H1 (cell line): ENCODE data around the gene TAF6. TPM values are rescaled to one million over a fixed set of nuclear protein-coding genes. Genes with fewer than 3 reads are reported as not detected.

Experiments used
- CTCF ChIA-PET: fragments of 300-600 bp; sonication (Branson Sonifier 250); formaldehyde crosslinking; loops from one replicate; lab custom pipeline; 2021; ENCODE audit not compliant: partially characterized antibody; lab: Charles Lee
- POLR2A ChIA-PET: fragments of 300-600 bp; sonication (Branson Sonifier 250); formaldehyde crosslinking; loops from one replicate; lab custom pipeline; 2021; ENCODE audit warnings: inconsistent platforms; ENCODE audit not compliant: partially characterized antibody; lab: Charles Lee
- DNase-seq, 2 experiments: peaks; one replicate each; pipeline versions ENCODE4 v3.0.0 to v3.0.0-alpha.2; 2010 to 2022; ENCODE audit warnings: low spot score in 2 of 2, low read depth in 1 of 2, mixed read lengths in 1 of 2
- FAIRE-seq: peaks from 2 replicates; lab custom pipeline; 2011; peaks lifted over from hg19 to GRCh38; lab: Jason Lieb, UNC
- H2AFZ ChIP-seq: 2 replicates; pipeline ENCODE4 v1.8.1; 2012; ENCODE audit warnings: low read length, inconsistent platforms
- H2AK5ac ChIP-seq: 2 replicates; pipeline ENCODE4 v1.6.1; 2013; ENCODE audit warnings: low read depth, low read length
- H2BK120ac ChIP-seq: replicated peaks from 2 replicates; pipeline ENCODE3; 2013; ENCODE audit warnings: low read depth, low read length, inconsistent platforms
- H2BK12ac ChIP-seq: 2 replicates; pipeline ENCODE4 v1.6.1; 2013; ENCODE audit warnings: low read depth, low read length
- H2BK15ac ChIP-seq: 2 replicates; pipeline ENCODE4 v1.6.1; 2013; ENCODE audit warnings: low read length
- H2BK20ac ChIP-seq: 2 replicates; pipeline ENCODE4 v1.6.1; 2013; ENCODE audit warnings: low read length
- H2BK5ac ChIP-seq: 2 replicates; pipeline ENCODE4 v1.6.1; 2013; ENCODE audit warnings: low read depth, low read length
- H3K14ac ChIP-seq: 2 replicates; pipeline ENCODE4 v1.6.1; 2013; ENCODE audit warnings: inconsistent platforms; ENCODE audit not compliant: insufficient read length
- H3K18ac ChIP-seq: 2 replicates; pipeline ENCODE4 v1.6.1; 2013; ENCODE audit warnings: low read length; ENCODE audit errors: extremely low read depth
- H3K23ac ChIP-seq: 2 replicates; pipeline ENCODE4 v1.6.1; 2013; ENCODE audit warnings: inconsistent platforms; ENCODE audit not compliant: insufficient read length
- H3K23me2 ChIP-seq: 2 replicates; pipeline ENCODE4 v1.6.1; 2013; ENCODE audit warnings: low read depth, low read length
- H3K27ac ChIP-seq: 2 replicates; pipeline ENCODE4 v1.6.1; 2011; ENCODE audit warnings: low read depth, low read length, inconsistent platforms
- H3K27me3 ChIP-seq, 4 experiments: replicated peaks in 1 of 4; 1 replicate in 1 of 4; 2 replicates in 3 of 4; pipeline versions ENCODE4 v1.6.1 to v1.8.1; 2011 to 2013; ENCODE audit warnings: low read length in 3 of 4, mild to moderate bottlenecking in 3 of 4, inconsistent platforms in 2 of 4, mixed read lengths in 2 of 4, moderate library complexity in 1 of 4; ENCODE audit not compliant: control insufficient read depth in 3 of 4, insufficient read depth in 3 of 4; ENCODE audit errors: extremely low read depth in 1 of 4
- H3K36me3 ChIP-seq, 4 experiments: 2 replicates each; pipeline versions ENCODE4 v1.6.1 to v1.8.1; 2011 to 2013; ENCODE audit warnings: mild to moderate bottlenecking in 4 of 4, low read length in 3 of 4, moderate library complexity in 2 of 4, control low read depth in 1 of 4, inconsistent platforms in 1 of 4; ENCODE audit not compliant: insufficient read depth in 4 of 4, control insufficient read depth in 2 of 4
- H3K4ac ChIP-seq: replicated peaks from 2 replicates; pipeline ENCODE3; 2013; ENCODE audit warnings: low read length, low read depth, mixed read lengths, inconsistent platforms; ENCODE audit not compliant: insufficient read length
- H3K4me1 ChIP-seq, 4 experiments: replicated peaks in 1 of 4; 1 replicate in 1 of 4; 2 replicates in 3 of 4; pipeline versions ENCODE4 v1.6.1 to v1.8.1; 2011 to 2013; ENCODE audit warnings: low read length in 3 of 4, inconsistent platforms in 2 of 4, mixed read lengths in 1 of 4; ENCODE audit not compliant: insufficient read depth in 4 of 4, control insufficient read depth in 3 of 4
- H3K4me2 ChIP-seq, 2 experiments: 2 replicates each; pipeline versions ENCODE4 v1.6.1 to v1.8.1; 2011 to 2013; ENCODE audit warnings: low read depth in 2 of 2, low read length in 2 of 2, control low read depth in 1 of 2, inconsistent platforms in 1 of 2, mild to moderate bottlenecking in 1 of 2; ENCODE audit not compliant: insufficient read depth in 1 of 2
- H3K4me3 ChIP-seq, 4 experiments: fragments of 200-600, 300-600 bp in 1 of 4; sonication (generic), shearing (Covaris generic), sonication (Bioruptor Twin) in 1 of 4; 2 replicates each; pipeline versions ENCODE4 v1.5.1 to v1.8.1; 2011 to 2016; ENCODE audit warnings: low read length in 4 of 4, low read depth in 3 of 4, control low read depth in 2 of 4, inconsistent platforms in 2 of 4, mild to moderate bottlenecking in 2 of 4, mixed read lengths in 1 of 4, moderate library complexity in 1 of 4; ENCODE audit not compliant: insufficient read depth in 2 of 4; ENCODE audit errors: extremely low read depth in 1 of 4
- H3K56ac ChIP-seq: replicated peaks from 2 replicates; pipeline ENCODE3; 2013; ENCODE audit warnings: low read depth, mild to moderate bottlenecking, mixed read lengths, low read length, inconsistent platforms; ENCODE audit not compliant: insufficient read length
- H3K79me1 ChIP-seq: 2 replicates; pipeline ENCODE4 v1.6.1; 2013; ENCODE audit warnings: low read depth, low read length, control low read depth
- H3K79me2 ChIP-seq, 2 experiments: 2 replicates each; pipeline versions ENCODE4 v1.6.1 to v1.8.1; 2012 to 2013; ENCODE audit warnings: low read length in 2 of 2, mild to moderate bottlenecking in 2 of 2, inconsistent platforms in 1 of 2; ENCODE audit not compliant: insufficient read depth in 2 of 2, control insufficient read depth in 1 of 2
- H3K9ac ChIP-seq, 4 experiments: replicated peaks in 1 of 4; 1 replicate in 1 of 4; 2 replicates in 3 of 4; pipeline versions ENCODE4 v1.6.1 to v1.8.1; 2011 to 2013; ENCODE audit warnings: low read depth in 3 of 4, low read length in 3 of 4, control low read depth in 2 of 4, mild to moderate bottlenecking in 2 of 4, moderate library complexity in 2 of 4, inconsistent platforms in 1 of 4; ENCODE audit errors: extremely low read depth in 1 of 4
- H3K9me3 ChIP-seq, 2 experiments: 2 replicates each; pipeline versions ENCODE4 v1.6.1 to v1.8.1; 2012 to 2013; ENCODE audit warnings: mild to moderate bottlenecking in 2 of 2, moderate library complexity in 2 of 2, control low read depth in 1 of 2, inconsistent platforms in 1 of 2, low read depth in 1 of 2, low read length in 1 of 2, mixed read lengths in 1 of 2; ENCODE audit not compliant: insufficient read depth in 2 of 2
- H4K20me1 ChIP-seq, 2 experiments: replicated peaks in 1 of 2; 2 replicates each; pipeline versions ENCODE3 to v1.8.1; 2011 to 2013; ENCODE audit warnings: inconsistent platforms in 2 of 2, low read length in 2 of 2, mild to moderate bottlenecking in 1 of 2; ENCODE audit not compliant: insufficient read depth in 2 of 2, control insufficient read depth in 1 of 2
- H4K5ac ChIP-seq: 2 replicates; pipeline ENCODE4 v1.6.1; 2013; ENCODE audit warnings: low read length, low read depth, mixed read lengths, inconsistent platforms; ENCODE audit not compliant: insufficient read length
- H4K8ac ChIP-seq: 2 replicates; pipeline ENCODE4 v1.8.0; 2013; ENCODE audit warnings: mild to moderate bottlenecking, moderate library complexity, low read length, inconsistent platforms; ENCODE audit not compliant: insufficient read depth; ENCODE audit errors: extremely low read depth
- H4K91ac ChIP-seq: replicated peaks from 2 replicates; pipeline ENCODE3; 2013; ENCODE audit warnings: low read length, mixed read lengths, inconsistent platforms; ENCODE audit not compliant: insufficient read length
- POLR2A ChIP-seq, 2 experiments: IDR thresholded peaks; 1 replicate in 1 of 2; 2 replicates in 1 of 2; pipeline ENCODE4 v1.6.1; 2011; ENCODE audit warnings: low read depth in 2 of 2, low read length in 2 of 2, mild to moderate bottlenecking in 2 of 2; ENCODE audit errors: control extremely low read depth in 1 of 2
- POLR2AphosphoS5 ChIP-seq: IDR thresholded peaks from 2 replicates; pipeline ENCODE4 v1.6.1; 2011; ENCODE audit warnings: low read depth, low read length
- SP1 ChIP-seq: IDR thresholded peaks from 2 replicates; pipeline ENCODE4 v1.6.1; 2011; ENCODE audit warnings: low read depth, low read length
- WGBS, 2 experiments: shearing (Covaris generic) in 1 of 2; methylation state at CpG; one replicate each; pipeline versions ENCODE4 v1.1.6 to v1.1.7; 2013 to 2015; ENCODE audit warnings: low lambda C conversion rate in 2 of 2, mixed read lengths in 2 of 2, inconsistent platforms in 1 of 2, low coverage in 1 of 2, missing lambda C conversion rate in 1 of 2; ENCODE audit not compliant: insufficient replicate concordance in 2 of 2, insufficient coverage in 1 of 2, insufficient read length in 1 of 2; ENCODE audit errors: extremely low coverage in 1 of 2, missing lambda C conversion rate in 1 of 2; 5-methylcytosine and 5-hydroxymethylcytosine counted together
- polyA plus RNA-seq, 7 experiments: library from polyadenylated mRNA; depleted of rRNA in 3 of 7; stranded (reverse) in 5 of 7; unstranded in 2 of 7; fragments of >200 nt in 5 of 7; fragments of 200-250 nt in 2 of 7; gene quantifications; 1 replicate in 5 of 7; 2 replicates in 1 of 7; 4 replicates in 1 of 7; pipeline versions ENCODE4 v1.2.1 to v1.2.3, GENCODE V29; 2011 to 2013; ENCODE audit warnings: missing spikeins in 2 of 7, mixed read lengths in 2 of 7
- total RNA-seq: library from RNA; stranded (reverse); fragmentation: NEBNext Ultra II Directional; extraction: Animal tissue kit (Norgen Biotek cat#: 25700); gene quantifications from 2 replicates; pipeline ENCODE4 v1.2.1, GENCODE V29; 2021
- TF ChIP-seq, protein P1 (sequence below): IDR thresholded peaks from 2 replicates; pipeline ENCODE4 v1.6.1; 2012; ENCODE audit warnings: inconsistent platforms

TAF6 gene
- total and polyA plus RNA-seq, 2 of the 8 experiments (the other 6 are each of a cell fraction or from before 2014, with no cell fraction given), result 66.7 to 101 TPM

DNA sequence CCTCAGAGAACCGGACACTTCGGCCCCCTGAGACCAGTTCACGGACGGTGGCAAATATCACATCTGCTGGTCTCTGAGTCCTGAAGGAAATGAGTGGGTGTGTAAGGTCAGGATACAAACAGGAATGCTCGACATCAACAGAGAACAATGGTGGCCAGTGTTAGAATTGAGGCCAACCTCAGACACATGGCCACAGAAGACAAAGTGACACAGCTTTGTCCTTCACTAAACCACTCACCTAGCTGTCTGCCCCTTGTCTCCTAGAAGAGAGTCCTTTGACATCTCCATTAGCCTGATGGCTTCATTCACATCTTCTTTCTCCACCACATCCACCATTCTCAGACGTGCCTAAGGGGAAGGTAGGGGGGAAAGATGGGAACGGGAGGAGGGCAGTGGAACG, 26.1 kb downstream of the TAF6 start:
- H3K23ac ChIP-seq, result no peak overlapping the region
- WGBS, 2 experiments, result 94% methylated on average over 8 of the region's 8 CpGs; no CpG with 5 or more reads in 1 of the 2 experiments
- H3K4me1 ChIP-seq, result no peaks in the 10 kb centered on the region; a peak in 1 of 7 replicates
- H2BK120ac ChIP-seq, result no peak overlapping the region
- no peak overlapping the region for H2AFZ ChIP-seq
- H3K9me3 ChIP-seq, result no peaks in the 10 kb centered on the region
- no peak overlapping the region for H3K4me2 ChIP-seq
- no peak for DNase-seq
- peaks cover 4% of the 10 kb centered on the region; the same call in 1 of the 2 replicates for H3K23me2 ChIP-seq
- ChIA-PET POLR2A (interaction anchor here (0.9 to 19.5 kb wide), 16 partner anchors 9 to 401 kb away, joined by 3 to 722 read pairs (median 4); partner anchors contain the start of genes AP4M1, COPS6, LAMTOR4 and MCM7), CTCF (interaction anchor here (1.3 kb wide), 1 partner anchor 30 kb away, joined by 4 read pairs; no protein-coding TSS in a partner anchor)
- peaks cover 24 to 33% of the 10 kb centered on the region in 2 experiments for H4K20me1 ChIP-seq
- H3K27ac ChIP-seq, result no peak overlapping the region
- H3K9ac ChIP-seq, result no peak overlapping the region
- no peak overlapping the region for H3K18ac ChIP-seq
- H3K79me1 ChIP-seq, result peaks cover 13% of the 10 kb centered on the region
- H3K14ac ChIP-seq, result no peak overlapping the region
- no peak overlapping the region for H3K56ac ChIP-seq
- no peak overlapping the region for H2BK15ac ChIP-seq
- no peak overlapping the region; the same call in 1 of the 2 replicates for H2BK5ac ChIP-seq
- H4K8ac ChIP-seq, result no peak overlapping the region
- TF ChIP-seq POLR2A (IDR thresholded peaks at IDR 0.05; ENCODE audit: control extremely low read depth in 1 of 2, low read depth in 2 of 2, low read length in 2 of 2) (peak; percentile 57 to 80), SP1 (0 out of 2 replicates have a peak, but pooled peaks have one; percentile 10), POLR2AphosphoS5 (peak; percentile 84)
- TF ChIP-seq, protein P1, sequence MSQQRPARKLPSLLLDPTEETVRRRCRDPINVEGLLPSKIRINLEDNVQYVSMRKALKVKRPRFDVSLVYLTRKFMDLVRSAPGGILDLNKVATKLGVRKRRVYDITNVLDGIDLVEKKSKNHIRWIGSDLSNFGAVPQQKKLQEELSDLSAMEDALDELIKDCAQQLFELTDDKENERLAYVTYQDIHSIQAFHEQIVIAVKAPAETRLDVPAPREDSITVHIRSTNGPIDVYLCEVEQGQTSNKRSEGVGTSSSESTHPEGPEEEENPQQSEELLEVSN, result no peak
- H4K5ac ChIP-seq, result no peak overlapping the region
- H3K36me3 ChIP-seq, result peaks cover 66 to 77% (median 70%) of the 10 kb centered on the region in 4 experiments
- FAIRE-seq, result no peak
- H2BK12ac ChIP-seq, result no peak overlapping the region
- no peak overlapping the region for H2BK20ac ChIP-seq
- no peak overlapping the region for H3K4me3 ChIP-seq
- no peak overlapping the region for H3K4ac ChIP-seq
- H2AK5ac ChIP-seq, result no peak overlapping the region
- H4K91ac ChIP-seq, result no peak overlapping the region
- no peaks in the 10 kb centered on the region for H3K27me3 ChIP-seq
- H3K79me2 ChIP-seq, result peaks cover 0 to 25% of the 10 kb centered on the region in 2 experiments; a peak in 3 of 4 replicates
